ENCODE data around the gene SH3PXD2A. TPM values are rescaled to one million over a fixed set of nuclear protein-coding genes. Genes with fewer than 3 reads are reported as not detected.

The SH3PXD2A gene
- total RNA-seq, 1 donor from 2014 or later: 28.7 TPM

- ATAC-seq: no peak
- intact Hi-C loops (cut with DNase I): no loop called here
- DNase-seq (ENCODE audit: missing footprints): no peak
Observed at GRCh38 chr10:103572347-103573204, 282.8 kb downstream of the SH3PXD2A start.

DNA sequence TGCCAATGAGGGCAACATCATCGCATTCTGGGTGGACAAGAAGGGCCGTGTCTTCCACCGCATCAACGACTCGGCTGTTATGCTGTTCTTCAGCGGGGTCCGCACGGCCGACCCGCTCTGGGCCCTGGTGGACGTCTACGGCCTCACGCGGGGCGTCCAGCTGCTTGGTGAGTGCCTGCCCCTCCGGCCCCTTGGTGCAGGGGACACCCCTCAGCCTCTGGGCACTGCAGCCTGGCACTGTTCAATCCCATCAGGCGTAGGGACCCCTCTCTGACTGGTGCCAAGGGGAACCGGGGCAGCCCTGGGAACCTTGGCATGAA lies 283.8 kb downstream of the SH3PXD2A start:
- no peak for DNase-seq (ENCODE audit: missing footprints)
- intact Hi-C loops (cut with DNase I): no loop called here
- no peak for ATAC-seq

GRCh38 chr10:103570844-103571655 lies 284.3 kb downstream of the SH3PXD2A start:
- intact Hi-C loops (cut with DNase I): no loop called here
- ATAC-seq (no peak), DNase-seq (ENCODE audit: missing footprints) (no peak)

- ATAC-seq (no peak), DNase-seq (ENCODE audit: missing footprints) (no peak)
- intact Hi-C loops (cut with DNase I): no loop called here
Observed at GRCh38 chr10:103569896-103570295, 285.5 kb downstream of the SH3PXD2A start.

DNA sequence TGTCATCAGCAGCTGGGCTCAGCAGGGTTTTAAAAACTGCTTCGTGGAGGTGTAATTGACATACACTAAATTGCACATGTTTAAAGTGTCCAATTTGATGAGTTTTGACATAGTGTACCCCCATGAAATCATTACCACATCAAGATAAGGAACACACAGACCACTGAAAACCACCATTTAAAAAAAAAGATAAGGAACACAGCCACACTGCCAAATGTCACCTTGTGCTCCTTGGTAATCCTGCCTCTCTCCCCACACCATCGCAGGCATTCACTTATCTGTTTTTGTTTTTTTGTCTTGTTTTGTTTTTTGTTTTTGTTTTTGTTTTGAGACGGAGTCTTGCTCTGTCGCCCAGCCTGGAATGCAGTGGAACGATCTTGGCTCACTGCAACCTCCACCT lies 286.9 kb downstream of the SH3PXD2A start:
- DNase-seq (ENCODE audit: missing footprints): no peak
- ATAC-seq: no peak
- intact Hi-C loops (cut with DNase I): no loop called here

- DNase-seq (ENCODE audit: missing footprints): no peak
- no peak for ATAC-seq
- intact Hi-C loops (cut with DNase I): no loop called here
Observed at GRCh38 chr10:103566536-103566935, 288.8 kb downstream of the SH3PXD2A start.

DNA sequence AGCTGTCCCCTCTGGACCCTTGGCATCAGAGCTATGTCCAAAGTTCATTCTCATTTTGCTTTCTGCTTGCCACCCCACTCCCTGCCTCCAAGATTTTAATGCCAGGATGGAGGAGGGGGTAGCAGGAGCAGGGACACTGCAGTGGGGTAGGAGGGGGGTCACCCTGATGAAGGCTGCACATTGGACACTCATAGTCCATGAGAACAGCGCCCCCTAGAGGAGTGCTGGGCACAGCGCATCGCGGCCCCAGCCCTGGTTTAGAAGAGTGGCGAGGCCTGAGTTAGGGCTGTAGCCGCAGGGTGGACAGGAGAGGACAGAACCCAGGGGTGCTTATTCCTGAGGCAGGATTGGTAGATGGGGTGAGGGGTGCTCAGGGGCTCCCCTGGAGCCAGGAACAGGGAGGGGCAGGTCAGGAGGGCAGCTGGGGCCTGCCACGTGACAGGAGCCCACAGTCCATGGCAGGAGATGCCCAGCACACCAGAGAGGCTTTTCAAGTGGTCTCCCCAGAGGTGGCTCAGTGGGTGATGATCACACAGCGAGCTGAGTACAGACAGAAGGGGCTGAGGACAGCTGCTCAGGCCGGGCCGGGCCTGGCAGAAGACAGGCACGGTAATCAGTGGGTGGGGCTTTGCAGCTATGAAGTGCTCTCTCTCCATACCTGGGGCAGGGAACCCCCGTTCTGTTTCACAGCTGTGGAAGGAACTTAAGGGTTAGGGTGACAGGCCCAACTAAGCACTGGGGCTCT lies 290.4 kb downstream of the SH3PXD2A start:
- no peak for DNase-seq (ENCODE audit: missing footprints)
- no peak for ATAC-seq
- intact Hi-C loops (cut with DNase I): no loop called here

- ATAC-seq (no peak), DNase-seq (ENCODE audit: missing footprints) (no peak)
- intact Hi-C loops (cut with DNase I): no loop called here
Observed at GRCh38 chr10:103564116-103564501, 291.3 kb downstream of the SH3PXD2A start.

DNA sequence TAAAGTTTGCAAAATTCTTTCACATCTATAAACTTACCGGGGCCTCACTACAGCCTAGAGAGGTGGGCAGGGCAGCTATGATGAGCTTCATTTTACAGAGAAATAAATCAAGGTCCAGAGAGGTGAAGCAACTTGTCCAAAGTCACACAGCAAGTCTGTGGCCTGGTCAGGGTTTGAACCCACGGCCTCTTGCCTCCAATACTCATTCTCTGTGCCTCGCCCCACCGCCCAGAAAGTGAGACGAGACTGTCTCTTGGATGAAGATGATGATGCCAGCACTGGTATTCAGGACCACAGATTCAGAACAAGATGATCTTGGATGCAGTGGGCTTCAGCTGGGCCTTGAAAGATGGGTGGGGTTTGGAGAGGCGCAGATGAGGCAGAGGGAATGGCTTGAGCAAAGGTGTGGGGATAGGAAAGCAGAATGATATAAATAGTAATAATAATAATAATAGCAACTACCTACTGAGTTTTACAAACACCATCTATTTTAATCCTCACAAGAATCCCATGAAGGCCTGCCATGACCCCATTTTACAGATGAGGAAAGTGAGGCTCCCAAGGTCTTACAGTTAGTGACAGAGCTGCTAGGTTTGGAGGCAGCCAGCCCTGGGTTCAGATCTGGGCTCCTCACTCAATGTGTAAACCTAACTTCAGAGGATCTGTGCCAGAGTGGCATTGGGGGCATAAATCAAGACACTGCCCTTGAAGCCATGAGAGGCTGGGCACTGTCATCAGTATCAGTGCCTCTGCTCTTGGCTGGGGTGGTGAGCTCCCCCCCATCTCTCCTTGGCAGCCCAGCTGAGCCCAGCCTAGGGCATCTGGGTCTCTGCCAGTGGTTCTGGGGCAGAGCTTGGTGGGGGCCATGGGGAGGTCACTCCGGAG lies 291.9 kb downstream of the SH3PXD2A start:
- no peak for DNase-seq (ENCODE audit: missing footprints)

GRCh38 chr10:103562383-103562782 lies 293.0 kb downstream of the SH3PXD2A start:
- DNase-seq (ENCODE audit: missing footprints) (no peak), ATAC-seq (no peak)
- intact Hi-C loops (cut with DNase I): no loop called here

More for the DNA sequence above, 291.9 kb downstream of the SH3PXD2A start:
- no peak for ATAC-seq
- intact Hi-C loops (cut with DNase I): no loop called here

- intact Hi-C loops (cut with DNase I): no loop called here
- no peak for ATAC-seq
- DNase-seq (ENCODE audit: missing footprints): no peak
Observed at GRCh38 chr10:103560886-103561285, 294.5 kb downstream of the SH3PXD2A start.

GRCh38 chr10:103559776-103560175 lies 295.6 kb downstream of the SH3PXD2A start:
- ATAC-seq (no peak), DNase-seq (ENCODE audit: missing footprints) (no peak)
- intact Hi-C loops (cut with DNase I): no loop called here

GRCh38 chr10:103558911-103559310 lies 296.5 kb downstream of the SH3PXD2A start:
- no peak for DNase-seq (ENCODE audit: missing footprints)
- no peak for ATAC-seq
- intact Hi-C loops (cut with DNase I): no loop called here

GRCh38 chr10:103557455-103557854 lies 297.9 kb downstream of the SH3PXD2A start:
- ATAC-seq (no peak), DNase-seq (ENCODE audit: missing footprints) (no peak)
- intact Hi-C loops (cut with DNase I): no loop called here

DNA sequence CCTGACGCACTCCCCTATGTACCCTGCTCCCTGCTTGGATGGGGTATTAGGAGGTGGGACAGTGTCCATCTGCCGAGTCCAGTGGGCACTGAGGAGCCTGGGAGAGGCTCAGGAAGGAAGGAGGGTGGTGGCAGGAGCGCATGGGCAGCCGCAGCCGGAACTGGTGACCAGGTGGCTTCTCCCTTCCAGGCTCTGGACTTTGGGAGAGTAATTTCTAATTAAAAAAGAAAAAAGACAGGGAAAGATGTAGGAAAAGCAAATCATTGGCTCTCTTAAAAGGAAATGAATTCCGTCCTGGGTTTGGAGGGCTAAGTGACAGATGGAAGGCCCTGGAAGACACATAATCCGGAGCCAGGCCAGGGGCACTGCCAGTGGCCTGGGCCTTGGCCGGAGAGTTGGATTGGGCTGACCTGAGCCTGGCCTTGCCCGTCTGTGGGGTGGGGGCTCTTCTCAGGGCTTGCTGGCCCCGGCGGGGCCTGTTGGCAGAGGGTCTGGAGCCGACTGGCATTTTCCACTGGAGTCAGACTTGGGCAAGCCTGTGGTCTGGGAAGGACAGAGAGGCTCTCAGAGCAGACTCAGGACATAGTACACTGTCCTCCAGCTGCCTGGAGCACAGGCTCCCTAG lies 298.9 kb downstream of the SH3PXD2A start:
- DNase-seq (ENCODE audit: missing footprints) (no peak), ATAC-seq (no peak)
- intact Hi-C loops (cut with DNase I): no loop called here

DNA sequence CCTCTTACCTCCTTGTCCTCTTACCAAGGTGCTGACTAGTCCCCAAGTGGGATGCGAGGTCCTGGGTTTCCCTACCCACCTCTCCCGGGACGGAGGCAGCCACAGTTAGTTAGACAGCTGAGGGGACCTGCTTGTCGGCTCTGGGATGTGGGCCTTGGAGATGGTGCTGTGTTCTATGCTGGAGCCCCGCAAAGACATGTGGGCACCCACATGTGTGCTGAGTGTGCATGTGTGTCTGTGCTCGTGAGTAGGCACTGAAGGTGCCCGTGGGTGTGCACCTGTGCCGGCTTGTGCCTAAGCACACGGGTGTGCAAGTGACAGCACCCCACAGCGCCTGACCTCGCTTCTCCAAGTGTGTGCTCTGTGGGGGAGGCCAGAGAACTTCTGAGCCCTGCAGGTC lies 299.7 kb downstream of the SH3PXD2A start:
- no peak for DNase-seq (ENCODE audit: missing footprints)
- no peak for ATAC-seq
- intact Hi-C loops (cut with DNase I): no loop called here

GRCh38 chr10:103555325-103555649 lies 300.1 kb downstream of the SH3PXD2A start:
- ATAC-seq: no peak
- DNase-seq (ENCODE audit: missing footprints): no peak
- intact Hi-C loops (cut with DNase I): no loop called here

Data from Right ventricle myocardium inferior (tissue), 1 donor.